RPMI8226 (cell line): ENCODE data around the gene WDR54.
"Not testable (repeated sequence)": the region's sequence is repeated elsewhere in the genome, so short reads cannot be mapped to it uniquely, and the experiment has no call there.

Experiments
- DNase-seq: peaks from one replicate; pipeline ENCODE4 v3.0.0-alpha.2; 2015

WDR54 gene

DNA sequence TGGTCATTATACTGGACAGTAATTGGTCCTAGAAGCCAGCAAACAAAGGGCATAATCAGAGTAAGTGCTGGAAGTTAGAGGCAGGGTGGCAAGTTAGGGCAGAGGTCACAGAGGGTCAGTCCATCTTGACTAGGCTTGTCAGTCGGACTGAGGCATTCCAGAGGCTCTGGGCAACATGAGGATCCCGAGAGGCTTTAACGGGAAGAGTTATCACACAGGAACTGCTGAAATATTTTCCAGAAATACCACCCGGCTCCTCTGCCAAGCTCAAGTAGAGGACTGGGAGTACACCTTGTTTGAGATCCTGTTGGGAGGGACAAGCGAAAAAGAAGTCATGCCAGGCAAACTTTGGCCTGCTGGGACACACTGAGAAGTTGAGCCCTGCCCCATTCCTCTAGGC lies 13.8 kb upstream of the WDR54 start:
- no peak for DNase-seq

DNA sequence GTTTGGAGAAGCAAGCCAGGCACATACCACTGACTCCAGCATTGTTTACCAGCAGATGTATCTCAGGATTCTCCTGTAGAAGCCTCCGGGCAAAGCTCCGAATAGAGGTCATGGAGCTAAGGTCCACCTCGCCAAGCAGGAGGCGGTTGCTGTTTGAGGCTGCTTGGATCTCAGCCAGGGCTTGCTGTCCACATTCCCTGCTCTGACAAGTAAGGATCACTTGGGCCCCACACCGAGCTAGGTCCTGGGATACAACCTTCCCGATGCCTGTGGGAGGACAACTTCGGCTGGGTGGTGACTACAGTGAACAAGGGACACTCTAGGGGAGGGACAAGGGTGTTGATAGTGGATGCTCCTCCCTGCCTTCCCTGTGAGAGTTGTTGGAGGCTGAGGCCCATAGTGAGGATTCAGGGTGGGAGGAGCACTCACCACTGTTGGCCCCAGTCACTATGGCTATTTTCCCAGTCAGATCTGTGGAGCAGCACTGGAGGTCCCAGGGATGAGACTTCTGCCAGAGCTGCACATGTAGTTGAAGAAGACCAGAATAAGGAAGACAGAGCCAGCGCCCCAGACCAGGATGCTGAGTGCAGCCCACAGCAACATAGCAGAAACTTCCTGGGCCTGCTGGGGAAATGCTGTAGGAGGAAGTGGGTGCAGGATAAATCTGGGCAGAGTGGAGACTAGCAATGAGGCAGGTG lies 8.4 kb upstream of the WDR54 start:
- DNase-seq, result no peak

DNA sequence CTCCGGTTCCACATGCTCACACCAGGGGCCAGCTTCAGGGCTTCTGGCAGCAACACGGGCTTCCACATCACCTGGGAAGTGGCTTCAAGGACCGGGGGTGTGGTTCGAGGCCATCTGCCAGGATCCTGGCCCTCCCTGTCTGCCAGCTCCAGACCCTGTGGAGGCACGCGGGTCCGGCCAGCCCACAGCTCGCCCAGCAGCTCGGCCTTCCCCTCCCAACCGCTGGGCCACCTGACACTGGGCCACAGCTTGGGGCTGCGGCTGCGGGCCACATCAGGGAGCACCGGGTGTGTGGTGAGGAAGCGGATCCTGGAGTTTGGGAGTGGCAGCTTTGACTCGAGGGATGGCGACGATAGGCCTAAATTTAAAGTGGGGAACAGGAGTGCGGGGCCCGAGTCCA lies 7.1 kb upstream of the WDR54 start:
- DNase-seq, result no peak

DNA sequence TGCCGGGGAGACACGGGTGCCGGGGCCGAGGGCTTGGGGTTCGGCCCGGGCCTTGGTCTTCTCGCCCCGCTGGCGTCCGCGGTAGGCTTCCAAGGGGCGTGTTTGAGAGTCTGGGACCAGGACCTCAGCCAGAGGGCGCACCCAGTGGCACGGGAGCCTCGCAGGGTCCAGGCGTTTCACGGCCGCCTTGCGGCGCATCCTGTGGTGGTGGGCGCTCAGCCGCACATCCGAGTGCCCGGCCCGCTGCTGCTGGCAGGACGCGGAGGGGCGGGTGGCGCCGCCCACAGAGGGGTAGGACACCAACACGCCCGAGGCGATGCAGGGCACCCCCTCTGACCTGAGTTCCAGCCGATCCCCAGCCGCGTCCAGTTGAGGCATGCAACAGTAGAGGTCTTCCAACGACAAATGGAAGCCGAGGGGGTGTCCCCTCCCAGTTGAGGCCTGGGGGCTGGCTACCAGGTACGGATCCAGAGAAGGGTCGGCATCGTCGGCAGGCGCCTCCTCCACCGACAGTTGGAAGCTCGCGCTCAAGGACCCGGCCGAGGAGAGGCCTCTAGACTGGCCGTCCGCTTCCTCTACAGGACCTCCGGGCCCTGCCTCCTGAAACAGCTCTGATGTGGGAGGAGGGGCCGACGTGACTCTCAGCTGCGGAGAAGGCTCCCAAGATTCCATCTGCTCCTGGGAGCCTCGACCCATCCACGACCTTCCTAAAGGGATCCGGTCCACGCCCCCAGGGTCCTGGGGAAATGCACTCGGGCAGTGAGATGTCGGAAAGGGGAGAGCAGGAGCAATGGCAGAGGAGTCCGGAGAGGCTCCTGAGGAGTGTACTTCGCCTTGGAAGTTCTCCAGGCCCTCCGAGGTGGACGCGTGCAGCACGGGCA lies 6.4 kb upstream of the WDR54 start:
- no peak for DNase-seq

DNA sequence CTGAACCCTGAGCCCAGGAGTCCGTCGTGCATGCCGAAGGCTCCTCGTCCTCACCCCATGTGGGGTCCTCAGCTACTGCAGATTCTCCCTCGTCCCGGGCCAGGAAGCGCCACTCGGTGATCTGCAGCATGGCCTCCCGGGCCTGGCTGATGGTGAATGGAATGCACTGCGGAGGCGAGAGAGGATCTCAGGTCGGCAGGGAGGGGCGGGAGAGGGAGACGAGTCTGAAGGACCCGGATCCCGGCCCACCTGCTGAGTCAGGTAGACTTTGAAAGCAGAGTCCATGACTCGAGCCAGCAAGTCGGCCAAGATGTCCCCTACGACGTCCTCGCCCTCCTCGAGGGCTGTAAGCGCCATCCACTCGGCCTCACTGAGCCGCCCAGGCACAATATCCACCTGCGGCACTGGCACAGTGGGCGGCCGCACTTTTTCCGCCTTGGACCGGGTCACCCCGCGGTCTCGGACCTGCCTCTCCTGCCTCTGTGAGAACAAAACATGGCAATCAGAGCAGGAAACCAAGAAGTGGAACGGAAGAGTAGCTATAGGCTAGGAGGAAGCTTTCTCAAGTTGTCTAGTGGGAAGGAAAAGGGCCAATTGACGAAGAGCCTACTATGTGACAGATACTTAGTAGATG lies 5.7 kb upstream of the WDR54 start:
- DNase-seq, result no peak

DNA sequence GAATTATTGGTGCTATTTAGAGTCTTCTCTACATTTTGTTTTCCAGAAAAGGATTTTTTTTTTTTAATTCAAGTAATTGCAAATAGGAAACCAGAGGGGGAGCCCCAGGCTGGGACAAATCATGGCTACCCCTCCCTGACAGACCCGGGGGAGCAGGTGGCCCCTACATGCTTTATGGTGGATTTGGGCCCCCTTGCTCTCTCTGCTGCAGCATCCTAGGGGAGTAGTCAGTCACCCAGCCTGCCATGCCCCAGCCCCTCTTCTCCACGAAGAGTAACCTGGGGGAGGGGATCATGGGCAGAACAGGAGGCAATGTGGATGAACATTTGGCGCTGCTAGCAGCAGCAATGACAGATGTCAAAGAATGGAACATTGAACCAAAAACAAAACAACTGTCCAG lies 4.8 kb upstream of the WDR54 start:
- DNase-seq, result no peak

DNA sequence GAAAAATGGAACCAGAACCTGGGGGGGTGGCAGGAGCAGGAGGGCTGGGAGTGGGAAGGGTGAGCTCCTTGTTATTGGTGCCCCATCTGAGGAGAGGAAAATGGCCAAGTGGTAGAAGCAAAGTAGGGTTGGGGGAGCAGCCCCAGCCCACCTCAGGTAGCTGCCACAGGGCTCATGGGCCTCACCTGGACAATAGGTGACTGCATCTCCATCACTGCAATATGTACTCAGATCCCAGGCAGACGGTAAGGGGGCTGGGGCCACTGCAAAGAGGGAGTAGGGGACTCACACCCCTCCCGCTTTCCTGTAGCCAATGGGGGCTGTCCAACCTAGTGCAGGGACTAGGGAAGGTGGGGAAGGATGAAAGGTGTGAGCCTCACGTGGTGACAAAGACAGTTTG lies 4.3 kb upstream of the WDR54 start:
- DNase-seq, result no peak

DNA sequence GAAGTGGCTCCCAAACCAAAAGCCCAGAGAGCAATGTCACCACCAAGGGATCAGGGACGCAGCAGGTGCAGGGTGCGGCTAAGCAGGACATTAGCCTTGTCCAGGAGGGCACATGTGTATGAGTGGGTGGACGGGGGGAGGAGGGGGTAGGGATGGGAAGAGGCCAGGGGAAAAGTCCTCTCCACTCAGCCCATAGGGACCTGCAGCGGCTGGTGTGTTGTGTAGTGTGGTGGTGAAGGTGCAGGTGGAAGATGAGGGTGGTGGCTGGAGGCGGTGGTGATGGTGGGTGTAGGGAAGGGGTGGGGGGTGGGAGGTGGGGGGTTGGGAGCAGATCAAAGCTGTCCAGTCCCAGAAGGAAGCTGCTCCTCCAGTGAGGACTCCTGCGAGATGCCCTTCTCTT lies 3.8 kb upstream of the WDR54 start:
- DNase-seq, result no peak

DNA sequence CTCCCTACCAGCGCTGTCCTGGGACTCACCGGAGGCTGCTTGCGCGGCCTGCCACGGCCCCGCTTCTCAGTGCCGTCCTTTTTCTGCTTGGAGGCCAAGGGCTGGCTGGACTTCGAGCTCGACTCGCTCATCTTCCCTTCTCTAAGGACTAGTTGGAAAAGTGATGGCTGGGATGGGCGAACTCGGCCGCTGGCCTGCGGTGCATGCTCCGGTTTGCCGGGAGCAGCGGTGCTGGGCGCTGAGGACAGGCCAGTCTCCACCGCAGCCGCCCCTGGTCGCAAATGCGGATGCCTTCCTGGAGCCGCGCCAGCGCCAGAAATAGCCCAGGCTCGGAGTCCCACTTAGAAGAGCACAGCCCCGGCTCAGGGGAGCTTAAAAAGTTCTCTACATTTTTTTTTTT lies 3.2 kb upstream of the WDR54 start:
- DNase-seq, result no peak

DNA sequence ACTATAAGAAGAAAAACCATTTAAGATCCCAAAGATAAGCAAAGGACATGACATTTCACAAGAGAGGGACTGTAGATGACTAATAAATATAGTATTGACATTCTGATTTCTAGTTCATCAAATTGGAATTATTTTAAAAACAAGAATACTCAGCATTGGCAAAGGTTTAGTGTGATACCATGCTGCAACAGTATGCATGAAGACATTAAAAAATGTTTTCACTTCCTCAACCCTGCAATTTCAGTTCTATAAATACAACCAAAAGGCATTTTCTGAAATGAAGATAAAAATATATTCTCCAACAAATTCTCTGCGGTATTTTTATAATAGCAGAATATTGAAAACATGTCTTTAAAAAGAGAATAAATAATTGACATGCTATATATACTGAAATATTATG lies 2.2 kb upstream of the WDR54 start:
- DNase-seq, result peak; percentile 26

DNA sequence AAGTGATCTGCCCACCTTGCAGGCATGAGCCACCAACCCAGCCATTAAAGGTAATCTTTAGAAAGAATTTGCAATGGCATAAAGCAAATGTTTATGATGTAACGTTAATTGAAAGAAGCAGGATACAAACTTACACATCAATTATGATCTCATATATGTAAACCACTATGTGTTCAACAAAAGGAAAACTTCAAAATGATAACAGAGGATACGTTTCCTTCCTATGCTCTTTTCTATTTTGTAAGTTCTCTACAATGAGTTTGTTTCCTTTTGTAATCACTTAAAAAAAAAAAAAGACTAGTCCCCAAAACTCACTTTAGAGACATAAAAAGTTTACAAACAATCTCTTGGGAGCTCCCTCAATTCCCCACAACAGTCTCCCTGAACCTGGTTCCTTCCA lies 1.5 kb upstream of the WDR54 start:
- no peak for DNase-seq

DNA sequence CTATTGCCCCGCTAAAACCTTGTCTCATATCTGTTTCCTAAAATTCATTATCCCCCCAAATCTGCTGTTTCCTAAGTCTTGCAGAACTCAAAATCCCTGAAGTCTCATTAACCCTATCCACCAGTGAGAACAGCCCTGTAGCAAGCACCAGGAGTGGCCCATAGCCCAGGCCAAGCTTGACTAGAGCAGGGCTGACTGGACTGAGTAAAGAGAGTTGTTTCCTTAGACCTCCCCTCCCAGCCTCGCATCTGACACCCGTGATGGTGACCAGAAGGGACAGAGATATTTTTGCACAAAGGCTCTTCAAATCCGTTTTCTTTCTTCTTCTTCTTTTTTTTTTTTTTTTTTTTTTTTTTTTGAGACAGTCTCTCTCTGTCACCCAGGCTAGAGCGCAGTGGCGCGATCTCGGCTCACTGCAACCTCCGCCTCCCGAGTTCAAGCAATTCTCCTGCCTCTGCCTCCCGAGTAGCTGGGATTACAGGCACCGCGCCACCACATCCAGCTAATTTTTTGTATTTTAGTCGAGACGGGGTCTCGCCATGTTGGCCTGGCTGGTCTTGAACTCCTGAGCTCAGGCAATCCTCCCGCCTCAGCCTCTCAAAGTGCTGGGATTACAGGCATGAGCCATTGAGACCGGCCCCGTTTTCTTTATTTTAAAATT lies 957 bp upstream of the WDR54 start:
- not testable (repeated sequence) for DNase-seq

DNA sequence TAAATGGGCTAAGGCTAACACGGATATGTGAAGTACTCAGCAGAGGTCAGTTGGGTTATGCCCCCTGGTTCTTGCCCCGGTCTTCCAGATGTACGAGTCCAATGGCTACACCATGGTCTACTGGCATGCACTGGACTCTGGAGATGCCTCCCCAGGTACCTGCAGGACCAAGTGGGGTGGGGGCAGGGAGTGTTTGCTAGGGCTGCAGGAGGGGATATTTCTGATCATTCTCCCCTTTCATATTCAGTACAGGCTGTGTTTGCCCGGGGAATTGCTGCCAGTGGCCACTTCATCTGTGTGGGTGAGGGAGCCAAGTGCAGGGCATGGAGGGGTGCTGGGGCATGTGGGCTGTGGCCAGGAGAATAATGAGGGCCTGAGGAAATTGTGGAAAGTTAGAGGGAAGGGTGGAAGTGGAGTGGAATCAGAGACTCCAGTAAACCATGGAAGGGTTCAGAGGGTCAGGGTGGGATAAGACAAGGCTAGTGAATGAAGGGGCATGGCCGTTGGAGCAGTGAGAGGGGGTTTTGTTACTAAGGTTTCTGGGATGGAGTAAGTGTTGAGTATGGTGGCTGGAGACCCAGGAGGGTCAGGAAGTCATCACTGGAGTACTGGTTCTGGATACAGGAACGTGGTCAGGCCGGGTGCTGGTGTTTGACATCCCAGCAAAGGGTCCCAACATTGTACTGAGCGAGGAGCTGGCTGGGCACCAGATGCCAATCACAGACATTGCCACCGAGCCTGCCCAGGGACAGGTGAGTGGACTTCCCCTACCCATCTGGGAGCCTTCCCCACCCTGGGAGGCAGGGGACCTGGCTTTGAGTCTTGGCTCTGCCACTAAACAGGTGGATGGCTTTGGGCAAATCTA lies 1.9 kb downstream of the WDR54 start:
- no peak for DNase-seq

DNA sequence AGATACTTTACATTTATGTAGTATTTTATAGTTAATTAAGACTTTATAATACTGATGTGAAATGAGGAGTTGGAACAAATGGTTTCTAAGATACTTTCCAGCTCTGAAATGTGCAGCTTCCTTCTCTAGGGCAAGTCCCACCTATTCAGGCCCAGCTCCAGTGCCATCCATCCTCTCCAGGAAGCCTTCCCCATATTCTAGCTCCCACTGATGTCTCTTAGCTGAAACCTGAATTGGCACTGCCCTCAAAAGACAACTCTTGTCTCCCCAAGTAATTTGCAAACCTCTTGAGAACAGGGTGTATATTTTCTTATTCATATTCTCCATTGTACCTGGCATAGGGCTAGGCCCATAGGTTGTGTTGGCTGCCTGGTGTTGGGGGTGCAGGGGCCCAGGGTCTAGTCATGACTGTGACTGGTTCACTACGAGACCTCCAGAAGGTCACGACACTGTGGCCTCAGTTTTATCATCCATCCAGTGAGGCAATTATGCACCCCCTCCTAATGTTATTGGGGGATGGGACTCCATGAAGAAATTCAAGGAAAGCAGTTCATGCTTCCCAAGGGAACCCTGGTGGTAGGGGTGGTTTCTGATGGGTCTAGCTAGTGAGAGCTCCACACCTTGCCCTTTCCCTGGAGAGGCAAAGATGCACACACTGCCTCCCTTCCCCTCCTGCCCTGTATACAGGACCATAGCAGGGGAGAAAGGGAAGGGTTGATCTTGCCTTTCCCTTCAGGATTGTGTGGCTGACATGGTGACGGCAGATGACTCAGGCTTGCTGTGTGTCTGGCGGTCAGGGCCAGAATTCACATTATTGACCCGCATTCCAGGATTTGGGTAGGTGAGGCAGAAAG lies 2.8 kb downstream of the WDR54 start:
- DNase-seq, result no peak

DNA sequence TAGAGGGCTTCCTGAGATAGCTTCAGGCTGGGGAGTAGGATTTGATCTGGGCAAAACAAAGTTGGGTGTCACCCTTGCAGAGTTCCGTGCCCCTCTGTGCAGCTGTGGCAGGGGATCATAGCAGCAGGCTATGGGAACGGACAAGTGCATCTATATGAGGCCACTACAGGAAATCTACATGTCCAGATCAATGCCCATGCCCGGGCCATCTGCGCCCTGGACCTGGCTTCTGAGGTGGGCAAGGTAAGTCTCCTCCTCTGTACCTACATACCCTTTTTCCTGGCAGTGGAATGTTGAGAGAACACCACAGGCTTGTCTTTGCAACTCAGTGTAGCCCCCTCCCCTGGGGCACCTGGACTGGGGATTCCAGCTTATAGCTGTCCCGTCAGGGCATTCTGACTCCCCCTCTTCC lies 3.5 kb downstream of the WDR54 start:
- no peak for DNase-seq

DNA sequence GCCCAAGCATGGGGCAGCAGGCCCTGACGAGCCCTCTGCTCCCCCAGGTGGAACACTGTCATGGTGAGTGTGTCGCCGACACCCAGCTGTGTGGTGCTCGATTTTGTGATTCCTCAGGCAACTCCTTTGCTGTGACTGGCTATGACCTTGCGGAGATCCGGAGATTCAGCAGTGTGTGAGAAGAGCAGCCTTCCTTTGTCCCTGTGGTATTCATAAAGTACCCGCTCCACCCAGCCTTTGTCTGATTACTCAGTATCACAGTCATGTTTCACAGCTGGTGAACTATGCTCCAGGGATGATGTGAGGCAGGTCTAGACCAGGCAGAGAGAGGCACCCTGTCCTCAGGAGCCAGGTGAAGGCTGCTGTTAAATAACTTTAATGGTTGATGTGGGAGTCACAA lies 4.0 kb downstream of the WDR54 start:
- DNase-seq, result no peak

DNA sequence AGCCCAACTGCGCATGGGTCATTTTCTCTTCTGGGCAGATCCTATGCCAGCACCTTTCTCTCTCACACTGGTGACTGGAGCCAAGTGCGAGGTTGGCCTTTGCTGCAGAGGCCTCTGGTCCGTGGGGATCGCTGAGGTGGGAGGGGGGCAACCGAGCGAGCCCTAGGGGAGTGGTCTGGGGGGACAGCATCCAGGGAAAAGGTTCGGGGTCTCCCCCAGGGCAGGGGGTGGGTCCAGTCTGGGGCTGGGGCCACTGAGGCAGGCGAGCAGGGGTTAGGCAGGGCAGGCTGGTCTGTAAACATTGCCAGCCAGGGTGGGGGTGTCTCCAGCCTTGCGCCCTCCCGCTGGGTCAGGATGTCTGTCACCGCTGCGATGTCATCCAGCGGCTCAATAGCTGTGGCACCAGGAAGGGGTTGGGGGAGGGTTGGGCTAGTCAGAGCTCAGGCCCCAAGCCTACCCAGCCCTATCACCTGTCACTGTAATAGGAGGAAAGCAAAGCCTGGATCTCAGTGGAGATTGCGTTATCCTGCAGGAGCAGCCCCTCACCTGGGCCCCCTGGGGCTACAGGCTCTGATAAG lies 4.7 kb downstream of the WDR54 start:
- no peak for DNase-seq

DNA sequence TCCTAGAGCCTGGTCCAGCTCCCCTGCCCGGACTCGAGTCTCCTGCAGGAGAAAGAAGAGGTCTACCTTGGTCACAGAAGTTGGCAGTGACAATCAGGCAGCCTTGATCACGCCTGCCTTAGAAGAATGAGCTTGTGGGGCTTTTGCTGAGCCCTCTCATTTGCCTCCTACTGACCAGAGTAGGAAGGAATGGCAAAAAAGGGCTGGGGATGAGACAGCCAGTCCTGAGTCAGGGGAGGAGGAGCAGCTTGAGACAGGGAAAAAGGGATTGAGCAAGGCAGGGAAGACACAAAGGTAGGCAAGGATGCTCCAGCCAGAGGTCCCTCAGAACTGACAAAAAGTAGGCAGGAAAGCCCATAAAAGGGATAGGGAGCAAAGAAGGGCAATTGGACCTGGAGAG lies 6.0 kb downstream of the WDR54 start:
- DNase-seq, result no peak

DNA sequence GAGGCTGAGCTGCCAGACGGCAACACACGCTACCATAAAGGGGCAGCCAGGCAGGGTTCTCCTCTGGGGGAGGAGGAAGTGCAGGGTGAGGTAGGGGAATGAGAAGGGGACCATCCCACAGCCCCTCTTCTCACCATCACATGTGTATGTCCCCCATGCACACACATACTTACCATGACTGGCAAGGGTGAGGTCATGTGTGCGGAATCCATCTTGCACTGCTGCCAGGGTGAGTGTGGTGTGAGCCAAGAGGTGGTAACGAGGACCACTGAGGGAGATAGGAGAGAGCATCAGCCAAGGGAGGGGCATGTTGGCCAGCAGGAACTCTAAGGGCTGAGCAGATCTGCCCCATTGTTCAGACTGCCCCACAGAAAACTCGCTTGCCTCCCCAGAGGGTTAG lies 7.1 kb downstream of the WDR54 start:
- no peak for DNase-seq

DNA sequence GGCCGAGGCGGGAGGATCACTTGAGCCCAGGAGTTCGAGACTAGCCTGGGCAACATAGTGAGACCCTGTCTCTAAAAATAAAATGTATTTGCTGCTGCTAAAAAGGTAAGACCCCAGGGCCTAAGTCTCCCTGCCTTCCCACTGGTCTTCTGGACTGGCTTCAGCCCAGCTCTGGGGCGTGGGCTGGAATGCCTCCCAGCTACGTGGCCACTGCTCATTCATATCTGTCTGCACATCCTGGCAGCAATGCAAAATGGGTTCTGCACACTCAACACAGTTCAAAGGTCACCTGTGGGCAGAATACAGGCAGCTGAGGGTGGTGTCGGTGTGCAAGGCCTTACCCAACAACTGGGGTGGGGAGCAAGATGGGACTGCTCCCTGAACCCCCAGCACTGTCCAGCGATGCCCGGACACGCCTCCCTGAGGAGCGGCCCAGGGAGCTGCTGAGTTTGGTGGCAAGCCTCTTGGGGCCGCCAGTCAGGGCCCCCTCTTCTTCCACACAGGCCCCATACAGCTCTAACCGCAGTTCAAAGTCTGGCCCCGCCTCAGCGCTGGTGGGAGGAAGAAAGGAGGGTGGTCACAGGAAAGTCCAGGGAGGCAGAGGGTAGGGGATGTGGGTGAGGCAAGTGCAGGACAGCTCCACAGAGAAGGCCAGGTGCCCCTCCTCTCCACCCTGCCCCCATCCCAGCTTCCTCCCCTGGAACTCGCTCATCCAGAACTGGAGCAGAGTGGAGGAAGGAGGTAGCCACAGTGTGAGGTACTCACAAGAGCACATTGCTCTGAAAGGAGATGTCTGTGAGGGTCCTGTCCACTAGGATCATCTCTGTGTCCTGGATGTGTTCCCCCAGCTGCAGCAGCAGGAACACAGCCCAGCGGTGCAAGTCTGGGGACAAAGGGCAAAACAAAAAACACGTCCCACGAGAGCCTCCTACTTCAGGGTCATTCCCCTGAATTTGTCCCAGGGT lies 8.2 kb downstream of the WDR54 start:
- no peak for DNase-seq
